Endothelial cell of umbilical vein (primary cell): ENCODE results near the gene ASCL1.

Experiments used
- CTCF ChIP-seq, 2 donors: IDR thresholded peaks; 1 replicate in 1 of 2; 2 replicates in 1 of 2; pipeline ENCODE4 v1.5.1; 2011; ENCODE audit warnings: low read length in 2 of 2, mild to moderate bottlenecking in 2 of 2, moderate library complexity in 2 of 2, control low read depth in 1 of 2, inconsistent platforms in 1 of 2, low read depth in 1 of 2; ENCODE audit not compliant: insufficient read depth in 1 of 2; ENCODE audit errors: extremely low read depth in 1 of 2
- EZH2 ChIP-seq: IDR thresholded peaks from 2 replicates; pipeline ENCODE4 v1.6.1; 2012; ENCODE audit warnings: borderline replicate concordance, low read depth, mild to moderate bottlenecking, moderate library complexity, low read length, inconsistent platforms; ENCODE audit not compliant: severe bottlenecking
- FOS ChIP-seq: IDR thresholded peaks from 2 replicates; pipeline ENCODE4 v1.6.1; 2011; ENCODE audit warnings: mild to moderate bottlenecking, low read length, moderate library complexity, borderline replicate concordance; ENCODE audit not compliant: insufficient read depth
- GATA2 ChIP-seq: IDR thresholded peaks from 2 replicates; pipeline ENCODE4 v1.7.0; 2011; ENCODE audit warnings: low read depth, mild to moderate bottlenecking, moderate library complexity, mixed read lengths, low read length; ENCODE audit not compliant: insufficient read length, insufficient read depth
- JUN ChIP-seq: IDR thresholded peaks from 2 replicates; pipeline ENCODE4 v1.6.1; 2011; ENCODE audit warnings: borderline replicate concordance, low read depth; ENCODE audit not compliant: insufficient read length, insufficient read depth
- MAX ChIP-seq: IDR thresholded peaks from 2 replicates; pipeline ENCODE4 v1.6.1; 2011; ENCODE audit not compliant: insufficient read depth, insufficient read length
- MYC ChIP-seq: IDR thresholded peaks from one replicate; pipeline ENCODE4 v1.6.1; 2011; ENCODE audit warnings: mild to moderate bottlenecking, low read depth, low read length
- POLR2A ChIP-seq: IDR thresholded peaks from 2 replicates; pipeline ENCODE4 v1.6.1; 2012; ENCODE audit warnings: low read depth, mild to moderate bottlenecking, control low read depth, low read length
- POLR2AphosphoS5 ChIP-seq: IDR thresholded peaks from 2 replicates; pipeline ENCODE4 v1.6.1; 2012; ENCODE audit warnings: low read depth, mild to moderate bottlenecking, control low read depth, low read length, moderate library complexity; ENCODE audit not compliant: insufficient read depth

GRCh38 chr12:102963796-102964195 lies 6.3 kb downstream of the ASCL1 start:
- TF ChIP-seq CTCF (IDR thresholded peaks at IDR 0.05; ENCODE audit: extremely low read depth in 1 of 2, insufficient read depth in 1 of 2, low read depth in 1 of 2, low read length in 2 of 2) (no peak), EZH2 (no peak), POLR2A (no peak), FOS (no peak), JUN (no peak), POLR2AphosphoS5 (no peak), GATA2 (no peak), MYC (no peak), MAX (no peak)
